H1 (cell line): ENCODE measurements around the gene CITED4. TPM values are rescaled to one million over a fixed set of nuclear protein-coding genes. Genes with fewer than 3 reads are reported as not detected.

Experiments
- CTCF ChIA-PET: fragments of 300-600 bp; sonication (Branson Sonifier 250); formaldehyde crosslinking; loops from one replicate; lab custom pipeline; 2021; ENCODE audit not compliant: partially characterized antibody; lab: Charles Lee
- POLR2A ChIA-PET: fragments of 300-600 bp; sonication (Branson Sonifier 250); formaldehyde crosslinking; loops from one replicate; lab custom pipeline; 2021; ENCODE audit warnings: inconsistent platforms; ENCODE audit not compliant: partially characterized antibody; lab: Charles Lee
- DNase-seq, 2 experiments: peaks; one replicate each; pipeline versions ENCODE4 v3.0.0 to v3.0.0-alpha.2; 2010 to 2022; ENCODE audit warnings: low spot score in 2 of 2, low read depth in 1 of 2, mixed read lengths in 1 of 2
- FAIRE-seq: peaks from 2 replicates; lab custom pipeline; 2011; peaks lifted over from hg19 to GRCh38; lab: Jason Lieb, UNC
- H2AFZ ChIP-seq: 2 replicates; pipeline ENCODE4 v1.8.1; 2012; ENCODE audit warnings: low read length, inconsistent platforms
- H2AK5ac ChIP-seq: 2 replicates; pipeline ENCODE4 v1.6.1; 2013; ENCODE audit warnings: low read depth, low read length
- H2BK120ac ChIP-seq: replicated peaks from 2 replicates; pipeline ENCODE3; 2013; ENCODE audit warnings: low read depth, low read length, inconsistent platforms
- H2BK12ac ChIP-seq: 2 replicates; pipeline ENCODE4 v1.6.1; 2013; ENCODE audit warnings: low read depth, low read length
- H2BK15ac ChIP-seq: 2 replicates; pipeline ENCODE4 v1.6.1; 2013; ENCODE audit warnings: low read length
- H2BK20ac ChIP-seq: 2 replicates; pipeline ENCODE4 v1.6.1; 2013; ENCODE audit warnings: low read length
- H2BK5ac ChIP-seq: 2 replicates; pipeline ENCODE4 v1.6.1; 2013; ENCODE audit warnings: low read depth, low read length
- H3K14ac ChIP-seq: 2 replicates; pipeline ENCODE4 v1.6.1; 2013; ENCODE audit warnings: inconsistent platforms; ENCODE audit not compliant: insufficient read length
- H3K18ac ChIP-seq: 2 replicates; pipeline ENCODE4 v1.6.1; 2013; ENCODE audit warnings: low read length; ENCODE audit errors: extremely low read depth
- H3K23ac ChIP-seq: 2 replicates; pipeline ENCODE4 v1.6.1; 2013; ENCODE audit warnings: inconsistent platforms; ENCODE audit not compliant: insufficient read length
- H3K23me2 ChIP-seq: 2 replicates; pipeline ENCODE4 v1.6.1; 2013; ENCODE audit warnings: low read depth, low read length
- H3K27ac ChIP-seq: 2 replicates; pipeline ENCODE4 v1.6.1; 2011; ENCODE audit warnings: low read depth, low read length, inconsistent platforms
- H3K27me3 ChIP-seq, 4 experiments: replicated peaks in 1 of 4; 1 replicate in 1 of 4; 2 replicates in 3 of 4; pipeline versions ENCODE4 v1.6.1 to v1.8.1; 2011 to 2013; ENCODE audit warnings: low read length in 3 of 4, mild to moderate bottlenecking in 3 of 4, inconsistent platforms in 2 of 4, mixed read lengths in 2 of 4, moderate library complexity in 1 of 4; ENCODE audit not compliant: control insufficient read depth in 3 of 4, insufficient read depth in 3 of 4; ENCODE audit errors: extremely low read depth in 1 of 4
- H3K36me3 ChIP-seq, 4 experiments: 2 replicates each; pipeline versions ENCODE4 v1.6.1 to v1.8.1; 2011 to 2013; ENCODE audit warnings: mild to moderate bottlenecking in 4 of 4, low read length in 3 of 4, moderate library complexity in 2 of 4, control low read depth in 1 of 4, inconsistent platforms in 1 of 4; ENCODE audit not compliant: insufficient read depth in 4 of 4, control insufficient read depth in 2 of 4
- H3K4ac ChIP-seq: replicated peaks from 2 replicates; pipeline ENCODE3; 2013; ENCODE audit warnings: low read length, low read depth, mixed read lengths, inconsistent platforms; ENCODE audit not compliant: insufficient read length
- H3K4me1 ChIP-seq, 4 experiments: replicated peaks in 1 of 4; 1 replicate in 1 of 4; 2 replicates in 3 of 4; pipeline versions ENCODE4 v1.6.1 to v1.8.1; 2011 to 2013; ENCODE audit warnings: low read length in 3 of 4, inconsistent platforms in 2 of 4, mixed read lengths in 1 of 4; ENCODE audit not compliant: insufficient read depth in 4 of 4, control insufficient read depth in 3 of 4
- H3K4me2 ChIP-seq, 2 experiments: 2 replicates each; pipeline versions ENCODE4 v1.6.1 to v1.8.1; 2011 to 2013; ENCODE audit warnings: low read depth in 2 of 2, low read length in 2 of 2, control low read depth in 1 of 2, inconsistent platforms in 1 of 2, mild to moderate bottlenecking in 1 of 2; ENCODE audit not compliant: insufficient read depth in 1 of 2
- H3K4me3 ChIP-seq, 4 experiments: fragments of 200-600, 300-600 bp in 1 of 4; sonication (generic), shearing (Covaris generic), sonication (Bioruptor Twin) in 1 of 4; 2 replicates each; pipeline versions ENCODE4 v1.5.1 to v1.8.1; 2011 to 2016; ENCODE audit warnings: low read length in 4 of 4, low read depth in 3 of 4, control low read depth in 2 of 4, inconsistent platforms in 2 of 4, mild to moderate bottlenecking in 2 of 4, mixed read lengths in 1 of 4, moderate library complexity in 1 of 4; ENCODE audit not compliant: insufficient read depth in 2 of 4; ENCODE audit errors: extremely low read depth in 1 of 4
- H3K56ac ChIP-seq: replicated peaks from 2 replicates; pipeline ENCODE3; 2013; ENCODE audit warnings: low read depth, mild to moderate bottlenecking, mixed read lengths, low read length, inconsistent platforms; ENCODE audit not compliant: insufficient read length
- H3K79me1 ChIP-seq: 2 replicates; pipeline ENCODE4 v1.6.1; 2013; ENCODE audit warnings: low read depth, low read length, control low read depth
- H3K79me2 ChIP-seq, 2 experiments: 2 replicates each; pipeline versions ENCODE4 v1.6.1 to v1.8.1; 2012 to 2013; ENCODE audit warnings: low read length in 2 of 2, mild to moderate bottlenecking in 2 of 2, inconsistent platforms in 1 of 2; ENCODE audit not compliant: insufficient read depth in 2 of 2, control insufficient read depth in 1 of 2
- H3K9ac ChIP-seq, 4 experiments: replicated peaks in 1 of 4; 1 replicate in 1 of 4; 2 replicates in 3 of 4; pipeline versions ENCODE4 v1.6.1 to v1.8.1; 2011 to 2013; ENCODE audit warnings: low read depth in 3 of 4, low read length in 3 of 4, control low read depth in 2 of 4, mild to moderate bottlenecking in 2 of 4, moderate library complexity in 2 of 4, inconsistent platforms in 1 of 4; ENCODE audit errors: extremely low read depth in 1 of 4
- H3K9me3 ChIP-seq, 2 experiments: 2 replicates each; pipeline versions ENCODE4 v1.6.1 to v1.8.1; 2012 to 2013; ENCODE audit warnings: mild to moderate bottlenecking in 2 of 2, moderate library complexity in 2 of 2, control low read depth in 1 of 2, inconsistent platforms in 1 of 2, low read depth in 1 of 2, low read length in 1 of 2, mixed read lengths in 1 of 2; ENCODE audit not compliant: insufficient read depth in 2 of 2
- H4K20me1 ChIP-seq, 2 experiments: replicated peaks in 1 of 2; 2 replicates each; pipeline versions ENCODE3 to v1.8.1; 2011 to 2013; ENCODE audit warnings: inconsistent platforms in 2 of 2, low read length in 2 of 2, mild to moderate bottlenecking in 1 of 2; ENCODE audit not compliant: insufficient read depth in 2 of 2, control insufficient read depth in 1 of 2
- H4K5ac ChIP-seq: 2 replicates; pipeline ENCODE4 v1.6.1; 2013; ENCODE audit warnings: low read length, low read depth, mixed read lengths, inconsistent platforms; ENCODE audit not compliant: insufficient read length
- H4K8ac ChIP-seq: 2 replicates; pipeline ENCODE4 v1.8.0; 2013; ENCODE audit warnings: mild to moderate bottlenecking, moderate library complexity, low read length, inconsistent platforms; ENCODE audit not compliant: insufficient read depth; ENCODE audit errors: extremely low read depth
- H4K91ac ChIP-seq: replicated peaks from 2 replicates; pipeline ENCODE3; 2013; ENCODE audit warnings: low read length, mixed read lengths, inconsistent platforms; ENCODE audit not compliant: insufficient read length
- KDM1A ChIP-seq: fragments of 200-600, 300-600 bp; sonication (generic); IDR thresholded peaks from 2 replicates; pipeline ENCODE4 v1.7.1; 2016; ENCODE audit warnings: mild to moderate bottlenecking, low read length, borderline replicate concordance
- WGBS, 2 experiments: shearing (Covaris generic) in 1 of 2; methylation state at CpG; one replicate each; pipeline versions ENCODE4 v1.1.6 to v1.1.7; 2013 to 2015; ENCODE audit warnings: low lambda C conversion rate in 2 of 2, mixed read lengths in 2 of 2, inconsistent platforms in 1 of 2, low coverage in 1 of 2, missing lambda C conversion rate in 1 of 2; ENCODE audit not compliant: insufficient replicate concordance in 2 of 2, insufficient coverage in 1 of 2, insufficient read length in 1 of 2; ENCODE audit errors: extremely low coverage in 1 of 2, missing lambda C conversion rate in 1 of 2; 5-methylcytosine and 5-hydroxymethylcytosine counted together
- polyA plus RNA-seq, 7 experiments: library from polyadenylated mRNA; depleted of rRNA in 3 of 7; stranded (reverse) in 5 of 7; unstranded in 2 of 7; fragments of >200 nt in 5 of 7; fragments of 200-250 nt in 2 of 7; gene quantifications; 1 replicate in 5 of 7; 2 replicates in 1 of 7; 4 replicates in 1 of 7; pipeline versions ENCODE4 v1.2.1 to v1.2.3, GENCODE V29; 2011 to 2013; ENCODE audit warnings: missing spikeins in 2 of 7, mixed read lengths in 2 of 7
- total RNA-seq: library from RNA; stranded (reverse); fragmentation: NEBNext Ultra II Directional; extraction: Animal tissue kit (Norgen Biotek cat#: 25700); gene quantifications from 2 replicates; pipeline ENCODE4 v1.2.1, GENCODE V29; 2021

Gene CITED4
- total and polyA plus RNA-seq, 2 of the 8 experiments (the other 6 are each of a cell fraction or from before 2014, with no cell fraction given): 5.4 to 16.3 TPM

- H3K23ac ChIP-seq: no peak overlapping the region
- H3K9me3 ChIP-seq: peaks cover 5 to 6% of the 10 kb centered on the region in 2 experiments; a peak in 3 of 4 replicates
- no peak overlapping the region for H3K4me3 ChIP-seq
- H3K4ac ChIP-seq: no peak overlapping the region
- ChIA-PET POLR2A (interaction anchor here (0.9 kb wide), 1 partner anchor 13 kb away, joined by 3 read pairs; no protein-coding TSS in a partner anchor), CTCF (interaction anchor here (0.6 to 8.0 kb wide), 3 partner anchors 12 to 78 kb away, joined by 3 to 83 read pairs (median 6); partner anchors contain the start of gene CITED4)
- no peak overlapping the region for H2AK5ac ChIP-seq
- H3K79me1 ChIP-seq: no peaks in the 10 kb centered on the region
- TF ChIP-seq KDM1A: no peak
- no peaks in the 10 kb centered on the region for H4K20me1 ChIP-seq
- H3K9ac ChIP-seq: no peak overlapping the region
- no peak overlapping the region for H4K8ac ChIP-seq
- H2BK20ac ChIP-seq: no peak overlapping the region
- H4K91ac ChIP-seq: no peak overlapping the region
- H3K27ac ChIP-seq: no peak overlapping the region
- H3K79me2 ChIP-seq: no peaks in the 10 kb centered on the region
- H2BK120ac ChIP-seq: no peak overlapping the region
- H3K4me2 ChIP-seq: no peak overlapping the region
- no peak overlapping the region for H2BK15ac ChIP-seq
- H4K5ac ChIP-seq: no peak overlapping the region
- H2BK12ac ChIP-seq: no peak overlapping the region
- no peak overlapping the region for H2BK5ac ChIP-seq
- H3K4me1 ChIP-seq: peaks cover 0 to 6% (median 3%) of the 10 kb centered on the region in 4 experiments; a peak in 3 of 7 replicates
- WGBS, 2 experiments: 89% methylated on average over 7 of the region's 7 CpGs; no CpG with 5 or more reads in 1 of the 2 experiments
- no peak for FAIRE-seq
- H3K14ac ChIP-seq: no peak overlapping the region
- no peak for DNase-seq
- no peaks in the 10 kb centered on the region for H3K23me2 ChIP-seq
- H3K56ac ChIP-seq: no peak overlapping the region
- H3K18ac ChIP-seq: no peak overlapping the region
- no peaks in the 10 kb centered on the region for H3K27me3 ChIP-seq
- no peaks in the 10 kb centered on the region for H3K36me3 ChIP-seq
- no peak overlapping the region for H2AFZ ChIP-seq
Measured at GRCh38 chr1:40873863-40874472, 11.8 kb upstream of the CITED4 start.
